CD4-positive, CD25-positive, alpha-beta regulatory T cell (primary cell): ENCODE measurements around the gene ANKS6. TPM values are rescaled to one million over a fixed set of nuclear protein-coding genes. Genes with fewer than 3 reads are reported as not detected.

ENCODE experiments used
- ATAC-seq, 2 donors: fragments of 150-1000 bp; cut with Tn5 transposase; one replicate each; pipeline ENCODE4 v1.10.0; 2021; ENCODE audit warnings: low read depth in 2 of 2, moderate number of reproducible peaks in 2 of 2, moderate library complexity in 1 of 2
- DNase-seq, 3 donors: peaks; one replicate each; pipeline versions ENCODE4 v3.0.0 to v3.0.0-alpha.2; 2012 to 2022; ENCODE audit warnings: mixed read lengths in 1 of 3
- H3K27ac ChIP-seq: one replicate; pipeline ENCODE4 v1.7.0; 2013; ENCODE audit warnings: mild to moderate bottlenecking, low read length; ENCODE audit not compliant: insufficient read depth, poor library complexity, severe bottlenecking
- H3K27me3 ChIP-seq: one replicate; pipeline ENCODE4 v1.7.0; 2013; ENCODE audit warnings: low read length; ENCODE audit not compliant: control insufficient read depth, insufficient read depth
- H3K36me3 ChIP-seq: one replicate; pipeline ENCODE4 v1.7.0; 2013; ENCODE audit warnings: mild to moderate bottlenecking, low read length, moderate library complexity; ENCODE audit not compliant: control insufficient read depth, insufficient read depth
- H3K4me1 ChIP-seq: 2 replicates; pipeline ENCODE4 v1.7.0; 2013; ENCODE audit warnings: mild to moderate bottlenecking, low read length; ENCODE audit not compliant: insufficient read depth, control insufficient read depth, poor library complexity, severe bottlenecking
- H3K4me3 ChIP-seq: one replicate; pipeline ENCODE4 v1.7.0; 2013; ENCODE audit warnings: low read depth, mild to moderate bottlenecking, low read length, moderate library complexity
- H3K9me3 ChIP-seq, 2 experiments: 1 replicate in 1 of 2; 2 replicates in 1 of 2; pipeline ENCODE4 v1.7.0; 2013; ENCODE audit warnings: low read length in 2 of 2, mild to moderate bottlenecking in 1 of 2, moderate library complexity in 1 of 2; ENCODE audit not compliant: control insufficient read depth in 2 of 2
- H3K27ac Mint-ChIP-seq, 3 donors: one replicate each; pipeline ENCODE4 v1.8.0; 2020 to 2022; ENCODE audit warnings: mild to moderate bottlenecking in 3 of 3, mixed read lengths in 3 of 3, moderate library complexity in 2 of 3
- H3K27me3 Mint-ChIP-seq: one replicate; pipeline ENCODE4 v1.8.0; 2022; ENCODE audit warnings: mild to moderate bottlenecking, mixed read lengths
- H3K36me3 Mint-ChIP-seq: one replicate; pipeline ENCODE4 v1.8.0; 2020; ENCODE audit warnings: mixed read lengths
- H3K4me1 Mint-ChIP-seq, 4 donors: one replicate each; pipeline ENCODE4 v1.8.0; 2020 to 2022; ENCODE audit warnings: mixed read lengths in 4 of 4, mild to moderate bottlenecking in 1 of 4
- H3K4me3 Mint-ChIP-seq, 4 donors: one replicate each; pipeline ENCODE4 v1.8.0; 2020 to 2022; ENCODE audit warnings: mild to moderate bottlenecking in 4 of 4, mixed read lengths in 4 of 4, moderate library complexity in 3 of 4
- H3K9me3 Mint-ChIP-seq, 7 donors: one replicate each; pipeline ENCODE4 v1.8.0; 2020 to 2022; ENCODE audit warnings: mixed read lengths in 7 of 7, mild to moderate bottlenecking in 3 of 7, moderate library complexity in 2 of 7
- polyA plus RNA-seq, 4 donors: library from polyadenylated mRNA; unstranded; fragments of 300-500 nt; fragmentation: Illumina TruSeq; gene quantifications; one replicate each; pipeline ENCODE4 v1.2.3, GENCODE V29; 2021
- total RNA-seq: library from RNA; stranded (reverse); gene quantifications from one replicate; pipeline ENCODE4 v1.2.3, GENCODE V29; 2022

Gene ANKS6
- total and polyA plus RNA-seq, 5 donors from 2014 or later: 2.4 to 8.2 (median 2.6) TPM

DNA sequence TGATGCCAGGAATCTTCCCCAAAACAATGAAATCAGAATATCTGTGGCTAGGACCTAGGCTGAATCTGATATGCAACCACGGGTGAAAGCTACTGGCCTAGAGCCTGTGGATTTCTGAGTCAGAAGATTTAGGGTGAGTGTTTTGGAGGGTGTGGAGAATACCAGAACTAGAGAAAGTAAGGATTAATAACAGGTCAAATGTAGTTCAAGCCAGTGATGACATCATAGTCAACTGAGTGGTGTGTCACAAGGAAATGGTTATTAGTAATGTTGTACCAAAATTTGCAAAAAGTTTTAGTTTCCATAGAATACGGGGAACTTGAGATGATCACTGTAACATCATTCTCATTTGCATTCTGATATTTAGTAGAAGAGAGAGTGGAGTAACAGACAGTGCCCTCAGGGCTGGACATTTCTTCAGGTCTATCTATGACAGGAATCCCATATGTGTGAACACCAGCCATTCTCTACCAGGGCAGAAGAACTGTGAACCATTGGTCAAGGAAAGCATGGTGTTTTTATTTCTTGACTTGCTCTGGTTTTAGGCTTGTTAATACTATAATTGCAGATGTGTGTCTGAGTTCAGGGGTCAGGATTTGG is 14.8 kb upstream of the ANKS6 start:
- peak overlapping the region in 1 of 4 donors; percentile 38 for H3K4me3 Mint-ChIP-seq

DNA sequence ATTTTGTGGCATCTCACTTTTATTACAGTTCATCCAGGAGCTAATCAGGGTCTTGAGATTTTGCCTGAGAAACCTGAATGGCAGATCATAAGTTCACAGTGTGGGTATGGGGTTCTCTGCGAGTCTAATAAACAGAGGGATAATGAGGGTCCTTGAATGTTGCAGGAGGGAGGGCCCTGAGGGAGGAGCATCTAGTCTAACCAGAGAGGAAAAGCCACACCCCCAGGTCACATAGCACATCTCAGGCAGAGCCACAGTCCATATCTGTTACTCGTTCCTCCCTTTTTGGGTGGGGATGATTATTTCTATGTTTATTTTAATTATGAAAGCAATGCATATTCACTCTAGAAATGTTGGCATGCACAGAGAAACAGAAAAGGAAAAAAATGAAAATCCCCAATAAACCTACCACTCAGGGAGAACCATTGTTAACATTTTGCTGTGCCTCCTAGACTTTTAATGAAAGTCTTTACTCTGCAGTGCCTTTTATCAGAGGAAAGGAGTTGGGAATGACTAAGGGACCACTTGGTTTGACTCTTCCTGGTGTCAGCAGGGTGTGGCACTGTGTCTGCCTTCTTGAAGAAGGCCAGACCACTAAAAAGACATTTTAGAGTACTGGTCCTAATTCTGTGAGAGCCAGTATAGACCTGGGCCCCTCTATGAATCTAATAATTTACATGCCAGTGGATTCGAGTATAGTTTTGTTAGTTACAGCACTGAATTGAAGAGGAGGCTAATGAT is 13.9 kb upstream of the ANKS6 start:
- Histone ChIP-seq H3K4me1 (peaks cover 9% of the 10 kb centered on the region), H3K27me3 (peaks cover 6% of the 10 kb centered on the region), H3K36me3 (no peaks in the 10 kb centered on the region), H3K9me3 (no peaks in the 10 kb centered on the region), H3K27ac (no peak overlapping the region), H3K4me3 (no peak overlapping the region)
- no peak for ATAC-seq
- peaks cover 7 to 36% (median 23%) of the 10 kb centered on the region in 4 donors for H3K4me1 Mint-ChIP-seq
- no peak overlapping the region for H3K27ac Mint-ChIP-seq
- DNase-seq: no peak
- H3K4me3 Mint-ChIP-seq: peak overlapping the region in 2 of 4 donors; percentile 1 to 36
- H3K9me3 Mint-ChIP-seq: peaks cover 0 to 5% (median 0%) of the 10 kb centered on the region in 7 donors
- H3K36me3 Mint-ChIP-seq: peaks cover 4% of the 10 kb centered on the region
- peaks cover 33% of the 10 kb centered on the region for H3K27me3 Mint-ChIP-seq

More for the DNA sequence above, 14.8 kb upstream of the ANKS6 start:
- Histone ChIP-seq H3K9me3 (no peaks in the 10 kb centered on the region), H3K27ac (no peak overlapping the region), H3K36me3 (no peaks in the 10 kb centered on the region), H3K4me3 (no peak overlapping the region), H3K27me3 (peaks cover 4% of the 10 kb centered on the region), H3K4me1 (peaks cover 9% of the 10 kb centered on the region)
- Mint-ChIP-seq H3K27ac (no peak overlapping the region), H3K27me3 (peaks cover 25% of the 10 kb centered on the region), H3K9me3 (peaks cover 0 to 5% (median 0%) of the 10 kb centered on the region in 7 donors), H3K4me1 (peaks cover 7 to 36% (median 25%) of the 10 kb centered on the region in 4 donors), H3K36me3 (peaks cover 4% of the 10 kb centered on the region)
- DNase-seq (no peak), ATAC-seq (no peak)

DNA sequence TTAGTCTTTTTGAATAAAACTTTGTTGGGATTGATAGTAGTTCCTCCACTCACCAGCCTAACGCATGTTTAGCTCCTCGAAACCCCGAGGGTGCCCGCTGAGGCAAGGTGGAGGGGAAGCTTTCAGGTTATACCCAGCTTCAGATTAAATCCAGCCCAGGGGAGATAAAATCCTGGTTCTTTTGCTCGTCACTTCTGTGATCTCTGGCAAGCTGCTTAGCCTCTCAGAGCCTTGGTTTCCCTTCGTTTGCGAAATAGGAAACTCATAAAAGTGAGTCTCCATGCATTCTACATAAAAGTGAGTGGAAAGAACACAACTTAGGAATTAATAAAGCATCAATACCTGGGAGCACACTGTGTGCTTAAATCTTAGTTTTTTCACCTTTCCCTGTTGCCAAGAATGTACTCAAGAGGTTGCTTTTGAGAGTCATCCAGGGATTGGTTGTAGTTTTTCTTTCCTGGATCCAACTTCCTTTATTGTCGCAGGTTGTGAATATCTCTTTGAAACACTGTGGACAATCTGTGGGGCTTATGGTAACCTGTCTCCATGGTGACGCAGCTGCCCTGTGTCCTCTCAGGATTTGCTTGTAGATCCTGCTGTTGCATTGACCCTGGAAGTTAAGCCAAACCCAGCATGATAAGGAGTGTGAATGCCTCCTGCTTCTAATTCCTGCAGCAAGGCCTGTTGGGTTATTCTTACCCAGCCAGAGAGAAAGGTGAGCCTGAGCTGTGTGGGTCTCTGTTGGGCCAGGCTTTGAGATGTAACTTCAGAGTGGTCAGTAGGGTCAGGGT is 13.2 kb upstream of the ANKS6 start:
- Mint-ChIP-seq H3K36me3 (peaks cover 4% of the 10 kb centered on the region), H3K9me3 (peaks cover 0 to 5% (median 0%) of the 10 kb centered on the region in 7 donors), H3K27me3 (peaks cover 38% of the 10 kb centered on the region), H3K27ac (no peak overlapping the region), H3K4me3 (peak overlapping the region; percentile 47 to 87 (median 70)), H3K4me1 (peaks cover 7 to 36% (median 21%) of the 10 kb centered on the region in 4 donors)
- ATAC-seq (no peak), DNase-seq (no peak)
- H3K36me3 ChIP-seq: no peaks in the 10 kb centered on the region
- no peak overlapping the region for H3K27ac ChIP-seq
- peaks cover 9% of the 10 kb centered on the region for H3K27me3 ChIP-seq
- peaks cover 9% of the 10 kb centered on the region for H3K4me1 ChIP-seq
- H3K4me3 ChIP-seq: no peak overlapping the region
- no peaks in the 10 kb centered on the region for H3K9me3 ChIP-seq

DNA sequence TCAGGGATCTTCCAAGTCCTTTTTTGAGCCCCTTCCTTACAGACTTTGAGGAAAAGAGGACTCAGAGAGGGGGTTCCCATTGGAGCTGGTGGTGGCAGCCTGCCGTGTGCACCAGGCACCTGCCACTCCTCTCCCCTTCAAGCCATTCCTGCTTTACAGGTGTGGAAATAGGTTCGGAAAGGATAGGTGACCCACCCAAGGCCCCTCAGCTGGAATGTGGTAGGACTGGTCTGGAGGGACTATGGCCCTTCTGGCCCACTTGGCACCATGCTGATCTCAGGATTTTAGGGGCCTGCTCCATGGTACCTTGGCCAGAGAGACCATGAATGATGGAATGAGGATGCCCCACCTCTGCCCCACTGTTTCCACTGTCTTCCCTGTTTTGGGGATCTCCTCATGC is 12.5 kb upstream of the ANKS6 start:
- Histone ChIP-seq H3K4me1 (peaks cover 9% of the 10 kb centered on the region), H3K9me3 (no peaks in the 10 kb centered on the region), H3K27ac (no peak overlapping the region), H3K36me3 (no peaks in the 10 kb centered on the region), H3K27me3 (peaks cover 10% of the 10 kb centered on the region), H3K4me3 (no peak overlapping the region)
- DNase-seq: no peak
- peaks cover 44% of the 10 kb centered on the region for H3K27me3 Mint-ChIP-seq
- H3K27ac Mint-ChIP-seq: no peak overlapping the region
- peaks cover 4% of the 10 kb centered on the region for H3K36me3 Mint-ChIP-seq
- peaks cover 0 to 4% (median 0%) of the 10 kb centered on the region in 7 donors for H3K9me3 Mint-ChIP-seq
- peaks cover 7 to 36% (median 20%) of the 10 kb centered on the region in 4 donors for H3K4me1 Mint-ChIP-seq
- ATAC-seq: no peak
- peak overlapping the region; percentile 70 to 94 (median 88) for H3K4me3 Mint-ChIP-seq

DNA sequence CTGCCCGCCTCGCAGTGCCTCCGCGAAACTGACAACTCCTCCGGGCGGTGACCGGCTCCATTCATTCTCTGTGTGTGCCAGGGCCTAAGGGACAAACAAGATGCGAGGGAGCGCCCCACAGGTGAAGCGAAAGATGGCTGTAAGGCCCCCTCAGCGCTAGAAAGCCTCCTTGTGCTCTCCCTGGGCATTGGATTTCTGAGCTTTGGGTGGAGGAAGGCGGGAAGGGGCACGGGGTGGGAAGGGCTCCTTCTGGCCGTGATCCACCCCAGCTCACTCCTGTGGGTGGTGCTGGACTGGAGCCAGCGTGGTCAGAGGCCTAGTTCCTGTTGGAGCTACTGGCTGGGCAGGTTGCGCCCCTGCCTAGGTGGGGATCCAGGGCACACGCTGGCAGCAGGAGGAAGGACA is 12.1 kb upstream of the ANKS6 start:
- peaks cover 0 to 4% (median 0%) of the 10 kb centered on the region in 7 donors for H3K9me3 Mint-ChIP-seq
- Histone ChIP-seq H3K4me1 (peaks cover 9% of the 10 kb centered on the region), H3K36me3 (no peaks in the 10 kb centered on the region), H3K9me3 (no peaks in the 10 kb centered on the region), H3K4me3 (peak overlapping the region; percentile 53), H3K27me3 (peaks cover 12% of the 10 kb centered on the region), H3K27ac (no peak overlapping the region)
- peaks cover 48% of the 10 kb centered on the region for H3K27me3 Mint-ChIP-seq
- no peak for ATAC-seq
- DNase-seq: no peak
- peaks cover 4% of the 10 kb centered on the region for H3K36me3 Mint-ChIP-seq
- H3K27ac Mint-ChIP-seq: peak overlapping the region in 1 of 3 donors; percentile 59
- H3K4me3 Mint-ChIP-seq: peak overlapping the region; percentile 70 to 94 (median 88)
- peaks cover 7 to 36% (median 20%) of the 10 kb centered on the region in 4 donors for H3K4me1 Mint-ChIP-seq

DNA sequence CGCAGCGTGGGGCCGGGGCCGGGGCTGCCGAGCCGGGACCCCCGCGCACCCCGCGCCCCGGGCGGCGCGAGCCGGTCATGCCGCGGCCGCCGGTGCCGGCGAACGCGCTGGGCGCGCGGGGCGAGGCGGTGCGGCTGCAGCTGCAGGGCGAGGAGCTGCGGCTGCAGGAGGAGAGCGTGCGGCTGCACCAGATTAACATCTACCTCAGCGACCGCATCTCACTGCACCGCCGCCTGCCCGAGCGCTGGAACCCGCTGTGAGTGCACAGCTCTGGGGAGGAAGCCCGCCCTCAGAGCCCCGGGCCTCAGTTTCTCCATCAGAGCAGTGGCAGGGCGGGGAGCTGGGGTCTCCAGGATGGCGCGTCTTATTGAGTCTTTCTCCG is 11.4 kb upstream of the ANKS6 start:
- H3K27me3 ChIP-seq: peaks cover 15% of the 10 kb centered on the region
- Mint-ChIP-seq H3K9me3 (peaks cover 0 to 4% (median 0%) of the 10 kb centered on the region in 7 donors), H3K36me3 (no peaks in the 10 kb centered on the region), H3K27me3 (peaks cover 51% of the 10 kb centered on the region), H3K4me1 (peaks cover 3 to 36% (median 20%) of the 10 kb centered on the region in 4 donors), H3K4me3 (peak overlapping the region; percentile 70 to 94 (median 88)), H3K27ac (peak overlapping the region in 1 of 3 donors; percentile 59)
- no peak overlapping the region for H3K27ac ChIP-seq
- DNase-seq (peak in 2 of 3 donors; percentile 12 to 45), ATAC-seq (peak; percentile 35 to 48)
- no peaks in the 10 kb centered on the region for H3K9me3 ChIP-seq
- peaks cover 9% of the 10 kb centered on the region for H3K4me1 ChIP-seq
- H3K4me3 ChIP-seq: peak overlapping the region; percentile 53
- no peaks in the 10 kb centered on the region for H3K36me3 ChIP-seq

DNA sequence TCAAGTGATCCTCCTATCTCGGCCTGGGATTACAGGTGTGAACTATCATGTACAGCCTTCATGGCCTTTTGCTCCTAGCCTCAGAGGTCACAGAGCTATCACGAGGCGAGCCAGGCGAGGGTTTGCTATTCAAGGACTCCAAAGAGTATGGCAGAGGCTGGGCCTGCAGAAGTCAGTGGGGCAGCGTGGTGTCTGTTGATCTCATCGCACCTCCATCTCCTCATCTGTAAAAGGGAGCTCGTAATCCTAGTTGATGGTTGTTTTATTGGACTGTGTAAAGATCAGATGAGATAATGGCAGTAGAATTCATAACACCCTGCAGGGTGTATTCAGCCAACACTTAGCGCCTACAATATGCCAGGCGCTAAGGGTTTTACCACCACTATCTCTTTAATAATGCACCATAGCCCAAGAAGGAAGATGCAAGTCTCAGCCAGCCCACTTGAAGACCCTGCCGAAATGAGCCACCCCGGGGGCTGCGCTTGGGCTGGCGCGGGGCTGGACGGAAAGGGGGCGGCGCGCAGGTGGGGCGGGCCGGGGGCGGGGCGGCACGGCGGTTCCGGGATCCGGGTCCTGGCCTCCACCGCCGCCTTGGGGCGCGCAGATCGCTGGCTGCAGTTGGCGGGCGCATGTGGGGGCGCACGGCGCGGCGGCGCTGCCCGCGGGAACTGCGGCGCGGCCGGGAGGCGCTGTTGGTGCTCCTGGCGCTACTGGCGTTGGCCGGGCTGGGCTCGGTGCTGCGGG is 10.9 kb upstream of the ANKS6 start, which contains the start of gene GALNT12:
TSS of gene GALNT12 (plus strand) at position 601 of the 744 bp plus-strand sequence. CDS start at position 630, 29 bp downstream.
- Mint-ChIP-seq H3K9me3 (peaks cover 0 to 4% (median 0%) of the 10 kb centered on the region in 7 donors), H3K4me3 (peak within 1 kb of the TSS; percentile 76 to 94 (median 90)), H3K27me3 (peaks cover 55% of the 10 kb centered on the region), H3K4me1 (peaks cover 0 to 36% (median 20%) of the 10 kb centered on the region in 4 donors), H3K36me3 (no peaks in the 10 kb centered on the region), H3K27ac (peak within 1 kb of the TSS; percentile 8 to 59 (median 17))
- Histone ChIP-seq H3K4me1 (peaks cover 9% of the 10 kb centered on the region), H3K27me3 (peaks cover 15% of the 10 kb centered on the region), H3K9me3 (no peaks in the 10 kb centered on the region), H3K4me3 (peak within 1 kb of the TSS; percentile 58), H3K27ac (no peak within 1 kb of the TSS), H3K36me3 (no peaks in the 10 kb centered on the region)
- peak; percentile 40 to 43 (median 43) for DNase-seq
- ATAC-seq: peak; percentile 68 to 69
